Measurements from ENCODE around the gene MED8. TPM values are rescaled to one million over a fixed set of nuclear protein-coding genes. Genes with fewer than 3 reads are reported as not detected.

The MED8 gene
- total and polyA plus RNA-seq, 9 of the 15 experiments (the other 6 are each of a cell fraction or from before 2014, with no cell fraction given): 23.0 to 120 (median 56.4) TPM

DNA sequence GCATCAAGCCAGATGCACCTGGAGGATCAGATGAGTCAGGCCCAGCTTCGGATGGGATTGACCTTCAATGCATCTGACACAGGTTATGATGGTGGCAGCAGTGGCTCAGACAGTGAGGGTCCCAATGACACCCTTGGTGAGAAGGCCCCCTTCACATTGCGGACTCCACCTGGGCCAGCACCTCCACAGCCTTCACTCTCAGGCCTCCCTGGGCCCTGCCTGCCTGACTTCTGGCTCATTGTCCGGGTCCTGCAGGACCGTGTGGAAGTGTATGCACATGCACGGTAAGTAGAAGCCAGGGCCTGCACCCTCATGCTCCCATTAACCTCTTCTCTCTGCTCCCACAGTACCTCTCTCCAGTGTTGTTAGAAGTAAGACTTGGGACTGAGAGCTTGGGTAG is 43.3 kb upstream of the MED8 start:
- POLR2A ChIA-PET: interaction anchor here (0.6 to 1.7 kb wide), 7 partner anchors 8 to 750 kb away, joined by 3 to 6 read pairs (median 3); no protein-coding TSS in a partner anchor
- CTCF ChIA-PET (ENCODE audit: low intra/inter-chr PET ratio): no interaction called here
- H4K20me1 ChIP-seq (replicated peaks; ENCODE audit: control insufficient read depth, insufficient read depth, low read length): no peaks in the 10 kb centered on the region
- H3K36me3 ChIP-seq (ENCODE audit: control insufficient read depth, insufficient read depth, low read length): peaks cover 63% of the 10 kb centered on the region; the same call in 2 of the 3 replicates
- H3K9ac ChIP-seq (ENCODE audit: insufficient read depth in 1 of 2, low read depth in 2 of 2, low read length in 2 of 2): no peak overlapping the region
- H2AFZ ChIP-seq (ENCODE audit: low read depth, low read length): no peak overlapping the region
- DNase-seq (ENCODE audit: extremely low read depth in 1 of 4, low spot score in 3 of 4) (no peak), ATAC-seq (no peak), FAIRE-seq (no peak)
- H3K79me2 ChIP-seq (ENCODE audit: control insufficient read depth, insufficient read depth, low read length): no peaks in the 10 kb centered on the region
- no peaks in the 10 kb centered on the region for H3K9me3 ChIP-seq (replicated peaks; ENCODE audit: control insufficient read depth, insufficient read depth, low read depth, low read length)
- 87% methylated on average over 5 of the region's 5 CpGs for WGBS (ENCODE audit: insufficient coverage, low coverage, missing lambda C conversion rate)
- intact Hi-C loops (cut with micrococcal nuclease) (no loop called here), in situ Hi-C loops (cut with MboI) (no loop called here)
- no peak overlapping the region for H3K27ac ChIP-seq (ENCODE audit: extremely low read depth, low read depth, low read length)
- no peaks in the 10 kb centered on the region for H3K27me3 ChIP-seq (ENCODE audit: control insufficient read depth in 2 of 2, insufficient read depth in 2 of 2, low read length in 2 of 2)
- no TSS peak for BruUV-seq (replicated peaks)
- no peak overlapping the region for H3K4me3 ChIP-seq
- no peak for TF ChIP-seq ZBTB9 (CRISPR knock-in tag; IDR thresholded peaks at IDR 0.05)
- TF ChIP-seq HDAC8 (tag; IDR thresholded peaks at IDR 0.05): no peak
- no peak for TF ChIP-seq ZNF407 (IDR thresholded peaks at IDR 0.05; ENCODE audit: low read depth)
- TF ChIP-seq HNRNPUL1 (IDR thresholded peaks at IDR 0.05; ENCODE audit: low read length): no peak
- no peak for TF ChIP-seq ZBTB43 (CRISPR knock-in tag; IDR thresholded peaks at IDR 0.05)
- TF ChIP-seq, protein P1, sequence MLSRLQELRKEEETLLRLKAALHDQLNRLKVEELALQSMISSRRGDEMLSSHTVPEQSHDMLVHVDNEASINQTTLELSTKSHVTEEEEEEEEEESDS (CRISPR knock-in tag; IDR thresholded peaks at IDR 0.05): no peak
- TF ChIP-seq SOX6 (IDR thresholded peaks at IDR 0.05): no peak
- TF ChIP-seq, protein P2, sequence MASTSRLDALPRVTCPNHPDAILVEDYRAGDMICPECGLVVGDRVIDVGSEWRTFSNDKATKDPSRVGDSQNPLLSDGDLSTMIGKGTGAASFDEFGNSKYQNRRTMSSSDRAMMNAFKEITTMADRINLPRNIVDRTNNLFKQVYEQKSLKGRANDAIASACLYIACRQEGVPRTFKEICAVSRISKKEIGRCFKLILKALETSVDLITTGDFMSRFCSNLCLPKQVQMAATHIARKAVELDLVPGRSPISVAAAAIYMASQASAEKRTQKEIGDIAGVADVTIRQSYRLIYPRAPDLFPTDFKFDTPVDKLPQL (IDR thresholded peaks at IDR 0.05; ENCODE audit: extremely low read depth, insufficient read length): no peak
- TF ChIP-seq WHSC1 (IDR thresholded peaks at IDR 0.05; ENCODE audit: low read length): no peak
- TF ChIP-seq BACH1 (tag; IDR thresholded peaks at IDR 0.05): no peak
- TF ChIP-seq SRSF1 (IDR thresholded peaks at IDR 0.05; ENCODE audit: low read depth, low read length): no peak
- no peaks in the 10 kb centered on the region for H3K9me1 ChIP-seq (ENCODE audit: control insufficient read depth, insufficient read depth, low read length)
- no peaks in the 10 kb centered on the region for H3K4me1 ChIP-seq (replicated peaks in 1 of 2; ENCODE audit: control insufficient read depth in 2 of 2, insufficient read depth in 2 of 2, low read length in 2 of 2)
- no peak overlapping the region for H3K4me2 ChIP-seq (ENCODE audit: insufficient read depth, low read length)
